Peyer's patch (tissue), 4 donors: ENCODE data around the gene EHD2.

ENCODE experiments used
- CTCF ChIP-seq, 6 experiments: fragments of 450-650 bp in 4 of 6; fragments of 200-600 bp in 2 of 6; sonication (generic) in 1 of 6; IDR thresholded peaks; one replicate each; pipeline ENCODE4 v1.5.1; 2017 to 2019; ENCODE audit warnings: antibody characterized with exemption in 6 of 6, mild to moderate bottlenecking in 3 of 6, moderate library complexity in 1 of 6
- POLR2A ChIP-seq, 2 donors: fragments of 450-650 bp; IDR thresholded peaks; one replicate each; pipeline ENCODE4 v1.5.1; 2017; ENCODE audit warnings: antibody characterized with exemption in 2 of 2, mild to moderate bottlenecking in 2 of 2, moderate library complexity in 2 of 2

- TF ChIP-seq CTCF (IDR thresholded peaks at IDR 0.05) (no peak), POLR2A (IDR thresholded peaks at IDR 0.05) (no peak)
Observed at GRCh38 chr19:47679251-47679900, 33.8 kb upstream of the EHD2 start.
